PC-9 (cell line): ENCODE data around the gene C1QTNF1. TPM values are rescaled to one million over a fixed set of nuclear protein-coding genes. Genes with fewer than 3 reads are reported as not detected.

Experiments
- BruUV-seq: library from RNA; stranded (reverse); fragments of 400-500 nt; replicated peaks from 2 replicates; lab custom pipeline; 2021; lab: Mats Ljungman, UMichigan
- CTCF ChIA-PET: fragments of 300-600 bp; sonication (Branson Sonifier 250); formaldehyde crosslinking; loops from one replicate; lab custom pipeline; 2022; ENCODE audit warnings: antibody characterized with exemption; lab: Charles Lee
- POLR2A ChIA-PET: fragments of 300-600 bp; sonication (Branson Sonifier 250); formaldehyde crosslinking; loops from one replicate; lab custom pipeline; 2022; ENCODE audit warnings: antibody characterized with exemption; ENCODE audit not compliant: unreplicated experiment; lab: Charles Lee
- DNase-seq, 2 experiments: peaks; one replicate each; pipeline versions ENCODE4 v3.0.0 to v3.0.0-alpha.2; 2015 to 2022; ENCODE audit warnings: mixed read lengths in 1 of 2
- H2AFZ ChIP-seq: fragments of 200-600 bp; sonication (generic); 2 replicates; pipeline ENCODE4 v1.8.1; 2017; ENCODE audit warnings: antibody characterized with exemption
- H3F3A ChIP-seq: fragments of 200-600 bp; sonication (generic); 2 replicates; pipeline ENCODE4 v1.8.1; 2017; ENCODE audit warnings: antibody characterized with exemption, mild to moderate bottlenecking, low read depth; ENCODE audit not compliant: insufficient read depth
- H3K27ac ChIP-seq: fragments of 200-600 bp; sonication (generic); 2 replicates; pipeline ENCODE4 v1.6.1; 2016; ENCODE audit warnings: mixed run types
- H3K27me3 ChIP-seq: fragments of 200-600 bp; sonication (generic); 2 replicates; pipeline ENCODE4 v1.6.1; 2016; ENCODE audit warnings: low read depth, mixed run types; ENCODE audit not compliant: insufficient read depth
- H3K36me3 ChIP-seq: fragments of 200-600 bp; sonication (generic); 2 replicates; pipeline ENCODE4 v1.6.1; 2016; ENCODE audit warnings: low read depth, mixed run types
- H3K4me1 ChIP-seq: fragments of 200-600 bp; sonication (generic); replicated peaks from 2 replicates; pipeline ENCODE4 v1.6.1; 2016; ENCODE audit warnings: mixed run types; ENCODE audit not compliant: insufficient read depth
- H3K4me2 ChIP-seq: fragments of 200-600 bp; sonication (generic); 2 replicates; pipeline ENCODE4 v1.6.1; 2017; ENCODE audit warnings: mixed run types
- H3K4me3 ChIP-seq: fragments of 200-600 bp; sonication (generic); 2 replicates; pipeline ENCODE4 v1.6.1; 2016; ENCODE audit warnings: mixed run types
- H3K79me2 ChIP-seq: fragments of 200-600 bp; sonication (generic); 2 replicates; pipeline ENCODE4 v1.6.1; 2017; ENCODE audit warnings: low read depth, mixed run types
- H3K9me2 ChIP-seq: fragments of 200-600 bp; sonication (generic); 2 replicates; pipeline ENCODE4 v1.8.1; 2017; ENCODE audit warnings: mild to moderate bottlenecking; ENCODE audit not compliant: insufficient read depth
- H3K9me3 ChIP-seq: fragments of 200-600 bp; sonication (generic); 2 replicates; pipeline ENCODE4 v1.8.1; 2016; ENCODE audit warnings: low read depth; ENCODE audit not compliant: insufficient read depth
- H4K20me1 ChIP-seq: fragments of 200-600 bp; sonication (generic); 2 replicates; pipeline ENCODE4 v1.8.1; 2017; ENCODE audit not compliant: insufficient read depth
- EZH2 ChIP-seq: fragments of 200-600 bp; sonication (generic); IDR thresholded peaks from 2 replicates; pipeline ENCODE4 v1.8.0; 2017; ENCODE audit warnings: antibody characterized with exemption, low read depth
- intact Hi-C: fragments of 100-400 bp; cut with micrococcal nuclease; formaldehyde crosslinking; loops from one replicate; pipeline ENCODE4 v1.10.0; 2022; ENCODE audit not compliant: unreplicated experiment
- total RNA-seq: library from RNA; stranded (reverse); gene quantifications from 2 replicates; pipeline ENCODE4 v1.2.3, GENCODE V29; 2021
- TF ChIP-seq, protein P1 (sequence below): fragments of 200-600 bp; sonication (generic); conservative IDR thresholded peaks from 2 replicates; pipeline ENCODE4 v1.6.1; 2017; ENCODE audit warnings: mixed run types, antibody characterized with exemption, mild to moderate bottlenecking, moderate library complexity

Gene C1QTNF1
- total RNA-seq, 1 experiment from 2014 or later = 3.4 TPM

DNA sequence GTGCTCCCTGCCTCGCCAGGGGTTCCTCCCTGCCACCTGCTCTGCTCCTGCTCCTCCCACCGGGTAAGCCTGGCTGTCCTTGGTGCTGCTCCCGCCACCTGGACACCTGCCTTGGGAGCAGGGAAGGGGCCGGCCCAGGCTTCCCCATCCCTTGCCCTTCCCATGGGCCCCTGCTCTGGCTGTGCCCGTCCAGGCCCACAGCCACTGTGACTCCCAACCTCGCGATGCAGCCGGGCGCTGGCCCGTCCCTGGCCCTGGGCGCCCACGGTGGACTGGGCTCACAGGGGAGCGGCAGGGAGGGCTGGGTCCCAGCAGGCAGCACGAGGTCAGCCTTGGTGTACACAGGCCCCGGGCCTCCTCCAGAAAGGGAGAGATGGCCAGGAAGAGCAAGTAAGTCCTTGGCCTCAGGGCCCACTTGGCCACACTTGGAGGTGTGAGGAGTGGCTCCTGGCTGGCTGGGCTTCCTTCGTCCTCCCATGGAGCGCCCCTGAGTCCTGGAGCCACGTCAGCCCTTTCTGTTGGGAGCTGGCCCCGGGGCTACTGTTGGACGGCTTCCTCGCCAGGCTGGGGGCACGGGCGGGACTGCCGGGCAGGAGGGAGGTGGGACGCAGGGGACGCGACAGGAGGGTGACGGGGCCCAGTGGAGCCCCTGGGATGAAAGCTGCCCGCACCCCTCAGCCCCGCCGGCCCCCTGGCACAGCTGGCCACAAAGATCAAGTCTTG, 65.9 kb downstream of the C1QTNF1 start:
- POLR2A ChIA-PET = interaction anchor here (0.5 kb wide), 1 partner anchor 222 kb away, joined by 4 read pairs; no protein-coding TSS in a partner anchor

GRCh38 chr17:79090443-79091225, 66.7 kb downstream of the C1QTNF1 start:
- DNase-seq = no peak
- no peaks in the 10 kb centered on the region for H3K9me2 ChIP-seq
- TF ChIP-seq, protein P1, sequence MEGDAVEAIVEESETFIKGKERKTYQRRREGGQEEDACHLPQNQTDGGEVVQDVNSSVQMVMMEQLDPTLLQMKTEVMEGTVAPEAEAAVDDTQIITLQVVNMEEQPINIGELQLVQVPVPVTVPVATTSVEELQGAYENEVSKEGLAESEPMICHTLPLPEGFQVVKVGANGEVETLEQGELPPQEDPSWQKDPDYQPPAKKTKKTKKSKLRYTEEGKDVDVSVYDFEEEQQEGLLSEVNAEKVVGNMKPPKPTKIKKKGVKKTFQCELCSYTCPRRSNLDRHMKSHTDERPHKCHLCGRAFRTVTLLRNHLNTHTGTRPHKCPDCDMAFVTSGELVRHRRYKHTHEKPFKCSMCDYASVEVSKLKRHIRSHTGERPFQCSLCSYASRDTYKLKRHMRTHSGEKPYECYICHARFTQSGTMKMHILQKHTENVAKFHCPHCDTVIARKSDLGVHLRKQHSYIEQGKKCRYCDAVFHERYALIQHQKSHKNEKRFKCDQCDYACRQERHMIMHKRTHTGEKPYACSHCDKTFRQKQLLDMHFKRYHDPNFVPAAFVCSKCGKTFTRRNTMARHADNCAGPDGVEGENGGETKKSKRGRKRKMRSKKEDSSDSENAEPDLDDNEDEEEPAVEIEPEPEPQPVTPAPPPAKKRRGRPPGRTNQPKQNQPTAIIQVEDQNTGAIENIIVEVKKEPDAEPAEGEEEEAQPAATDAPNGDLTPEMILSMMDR = no peak
- TF ChIP-seq EZH2 = no peak
- intact Hi-C loops = no loop called here
- no peaks in the 10 kb centered on the region for H4K20me1 ChIP-seq
- no peak overlapping the region for H3K4me3 ChIP-seq
- H2AFZ ChIP-seq = no peak overlapping the region
- H3K36me3 ChIP-seq = no peaks in the 10 kb centered on the region
- peaks cover 29% of the 10 kb centered on the region for H3K27me3 ChIP-seq
- H3K27ac ChIP-seq = no peak overlapping the region
- ChIA-PET CTCF (interaction anchor here (0.7 kb wide), 1 partner anchor 310 kb away, joined by 13 read pairs; no protein-coding TSS in a partner anchor), POLR2A (interaction anchor here (0.5 kb wide), 1 partner anchor 221 kb away, joined by 4 read pairs; no protein-coding TSS in a partner anchor)
- no peak overlapping the region for H3K4me2 ChIP-seq
- no peaks in the 10 kb centered on the region for H3F3A ChIP-seq
- BruUV-seq = no TSS peak
- H3K9me3 ChIP-seq = no peaks in the 10 kb centered on the region
- no peaks in the 10 kb centered on the region for H3K4me1 ChIP-seq
- no peaks in the 10 kb centered on the region for H3K79me2 ChIP-seq

More for the DNA sequence above, 65.9 kb downstream of the C1QTNF1 start:
- Histone ChIP-seq H3K79me2 (no peaks in the 10 kb centered on the region), H3F3A (no peaks in the 10 kb centered on the region), H3K27ac (no peak overlapping the region), H2AFZ (no peak overlapping the region), H3K27me3 (peaks cover 24% of the 10 kb centered on the region), H3K4me1 (no peaks in the 10 kb centered on the region), H3K9me2 (no peaks in the 10 kb centered on the region), H3K4me2 (no peak overlapping the region), H3K4me3 (no peak overlapping the region), H3K9me3 (no peaks in the 10 kb centered on the region), H3K36me3 (no peaks in the 10 kb centered on the region), H4K20me1 (no peaks in the 10 kb centered on the region)
- CTCF ChIA-PET = interaction anchor here (1.2 kb wide), 1 partner anchor 304 kb away, joined by 3 read pairs; no protein-coding TSS in a partner anchor
- TF ChIP-seq, protein P1 = no peak
- no peak for TF ChIP-seq EZH2
- no peak for DNase-seq
- intact Hi-C loops = no loop called here
- no TSS peak for BruUV-seq

DNA sequence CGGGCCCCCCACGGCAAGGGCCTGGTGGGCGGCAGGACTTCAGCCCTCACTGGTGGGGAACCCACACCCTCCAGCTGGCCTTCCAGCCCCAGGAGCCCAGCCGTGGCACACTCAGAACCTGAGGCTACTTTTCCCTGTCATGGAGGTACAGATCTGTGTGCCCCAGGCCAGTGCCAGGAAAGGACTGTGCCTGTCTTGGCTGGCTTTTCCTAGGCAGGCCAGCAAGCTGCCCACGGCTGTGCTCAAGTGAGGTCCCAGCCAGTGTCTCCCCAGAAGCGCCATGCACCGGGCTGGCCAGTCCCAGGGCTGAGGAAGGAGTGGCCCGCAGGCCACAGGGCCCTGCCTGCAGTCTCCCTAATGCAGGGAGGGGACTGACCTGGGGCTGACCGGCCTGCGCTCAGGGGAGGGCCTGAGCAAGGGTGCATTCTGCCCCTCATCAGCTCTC, 67.3 kb downstream of the C1QTNF1 start:
- POLR2A ChIA-PET = no interaction called here
- Histone ChIP-seq H3K27me3 (peaks cover 35% of the 10 kb centered on the region), H3K27ac (no peak overlapping the region), H3K9me2 (no peaks in the 10 kb centered on the region), H3K4me2 (no peak overlapping the region), H3F3A (no peaks in the 10 kb centered on the region), H4K20me1 (no peaks in the 10 kb centered on the region), H3K36me3 (no peaks in the 10 kb centered on the region), H3K79me2 (no peaks in the 10 kb centered on the region), H2AFZ (no peak overlapping the region), H3K4me1 (no peaks in the 10 kb centered on the region), H3K4me3 (no peak overlapping the region), H3K9me3 (no peaks in the 10 kb centered on the region)
- TF ChIP-seq, protein P1 = no peak
- TF ChIP-seq EZH2 = no peak
- CTCF ChIA-PET = no interaction called here
- DNase-seq = no peak
- intact Hi-C loops = no loop called here
- no TSS peak for BruUV-seq
